OCI-LY3 (cell line): ENCODE results near the gene STX18.
"Not testable (repeated sequence)": the region's sequence is repeated elsewhere in the genome, so short reads cannot be mapped to it uniquely, and the experiment has no call there.

Experiments
- H2AFZ ChIP-seq: fragments of 200-600, 300-600 bp; shearing (Covaris generic); 2 replicates; pipeline ENCODE4 v1.6.0; 2014; ENCODE audit warnings: antibody characterized with exemption, low read depth, low read length
- H3K27ac ChIP-seq: fragments of 200-600, 300-600 bp; sonication (generic); 2 replicates; pipeline ENCODE4 v1.5.1; 2014; ENCODE audit warnings: mild to moderate bottlenecking, low read length, moderate library complexity, mixed read lengths
- H3K27me3 ChIP-seq: fragments of 200-600, 300-600 bp; sonication (generic); 2 replicates; pipeline ENCODE4 v1.6.1; 2014; ENCODE audit warnings: low read depth, low read length, mixed read lengths
- H3K36me3 ChIP-seq: fragments of 200-600, 300-600 bp; sonication (generic); replicated peaks from 2 replicates; pipeline ENCODE3; 2014; ENCODE audit warnings: low read depth, low read length, mixed read lengths
- H3K4me1 ChIP-seq: fragments of 300-600, 200-600 bp; sonication (generic); 2 replicates; pipeline ENCODE4 v1.6.1; 2014; ENCODE audit warnings: low read length, mixed read lengths
- H3K4me2 ChIP-seq: fragments of 200-600, 300-600 bp; sonication (generic); 2 replicates; pipeline ENCODE4 v1.6.1; 2014; ENCODE audit warnings: low read length, mixed read lengths
- H3K4me3 ChIP-seq: fragments of 300-600, 200-600 bp; sonication (generic); 2 replicates; pipeline ENCODE4 v1.5.1; 2014; ENCODE audit warnings: antibody characterized with exemption, mild to moderate bottlenecking, low read length, moderate library complexity
- H3K79me2 ChIP-seq: fragments of 300-600, 200-600 bp; shearing (Covaris generic); 2 replicates; pipeline ENCODE4 v1.6.1; 2014; ENCODE audit warnings: mild to moderate bottlenecking, low read length, mixed read lengths
- H3K9ac ChIP-seq: fragments of 300-600, 200-600 bp; shearing (Covaris generic); 2 replicates; pipeline ENCODE4 v1.6.0; 2014; ENCODE audit warnings: mild to moderate bottlenecking, low read length, moderate library complexity
- H3K9me3 ChIP-seq: fragments of 200-600, 300-600 bp; shearing (Covaris generic); 2 replicates; pipeline ENCODE4 v1.6.1; 2014; ENCODE audit warnings: low read length, mixed read lengths; ENCODE audit not compliant: insufficient read depth
- H4K20me1 ChIP-seq: fragments of 200-600, 300-600 bp; sonication (generic); 2 replicates; pipeline ENCODE4 v1.6.1; 2016; ENCODE audit warnings: low read length, mixed read lengths; ENCODE audit not compliant: insufficient read depth
- CTCF ChIP-seq: fragments of 200-600, 300-600 bp; sonication (generic); IDR thresholded peaks from 2 replicates; pipeline ENCODE4 v1.5.1; 2014; ENCODE audit warnings: antibody characterized with exemption, low read length, low read depth
- EZH2phosphoT487 ChIP-seq: fragments of 200-600 bp; shearing (Covaris generic); IDR thresholded peaks from 2 replicates; pipeline ENCODE4 v1.6.1; 2018; ENCODE audit warnings: antibody characterized with exemption, mixed run types, low read depth

STX18 gene

DNA sequence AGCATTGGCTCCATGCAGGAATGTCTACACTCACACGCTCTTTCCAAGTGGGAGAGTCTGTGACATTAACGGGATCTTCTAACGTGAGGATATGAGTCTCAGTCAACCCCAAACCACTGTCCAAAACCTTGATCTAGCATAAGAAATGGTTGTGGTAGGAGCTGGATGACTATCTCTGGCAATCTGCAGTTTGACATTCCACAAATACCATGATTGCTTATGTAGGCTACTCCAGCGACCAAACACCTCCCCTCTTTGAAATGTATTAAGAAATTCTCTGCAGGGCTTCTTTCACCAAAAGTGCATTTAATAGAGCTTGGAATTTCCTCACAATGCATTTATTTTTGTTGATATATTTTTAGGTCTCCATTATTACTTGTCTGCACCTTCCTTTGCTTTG lies 14.1 kb upstream of the STX18 start:
- no peak overlapping the region for H3K4me3 ChIP-seq
- no peak overlapping the region for H2AFZ ChIP-seq

GRCh38 chr4:4554234-4554633 lies 12.4 kb upstream of the STX18 start:
- peaks cover 11% of the 10 kb centered on the region for H3K36me3 ChIP-seq
- H3K9ac ChIP-seq = no peak overlapping the region
- no peaks in the 10 kb centered on the region for H4K20me1 ChIP-seq
- H3K4me2 ChIP-seq = no peak overlapping the region
- no peak overlapping the region for H3K4me3 ChIP-seq
- H3K79me2 ChIP-seq = no peaks in the 10 kb centered on the region
- H3K27ac ChIP-seq = no peak overlapping the region
- H3K4me1 ChIP-seq = no peaks in the 10 kb centered on the region; the same call in 1 of the 2 replicates
- TF ChIP-seq EZH2phosphoT487 = no peak
- no peak for TF ChIP-seq CTCF
- H2AFZ ChIP-seq = no peak overlapping the region
- no peaks in the 10 kb centered on the region for H3K27me3 ChIP-seq
- H3K9me3 ChIP-seq = no peaks in the 10 kb centered on the region

More for the DNA sequence above, 14.1 kb upstream of the STX18 start:
- Histone ChIP-seq H3K4me1 (peaks cover 4% of the 10 kb centered on the region; the same call in 1 of the 2 replicates), H4K20me1 (no peaks in the 10 kb centered on the region), H3K9ac (no peak overlapping the region), H3K36me3 (peaks cover 11% of the 10 kb centered on the region), H3K27me3 (no peaks in the 10 kb centered on the region), H3K79me2 (no peaks in the 10 kb centered on the region), H3K27ac (no peak overlapping the region), H3K4me2 (no peak overlapping the region), H3K9me3 (no peaks in the 10 kb centered on the region)
- TF ChIP-seq CTCF = no peak
- no peak for TF ChIP-seq EZH2phosphoT487

GRCh38 chr4:4552042-4552441 lies 10.2 kb upstream of the STX18 start:
- H3K4me2 ChIP-seq, H3K27me3 ChIP-seq, H3K27ac ChIP-seq, H4K20me1 ChIP-seq, H3K9me3 ChIP-seq, H3K9ac ChIP-seq, H3K4me1 ChIP-seq, H3K79me2 ChIP-seq, H2AFZ ChIP-seq, H3K4me3 ChIP-seq: not testable (repeated sequence)
- peaks cover 17% of the 10 kb centered on the region for H3K36me3 ChIP-seq

- not testable (repeated sequence) for H3K27me3 ChIP-seq, H3K79me2 ChIP-seq, H3K9me3 ChIP-seq, H3K4me1 ChIP-seq, H3K4me2 ChIP-seq, H3K27ac ChIP-seq, H2AFZ ChIP-seq, H3K9ac ChIP-seq, H4K20me1 ChIP-seq, H3K4me3 ChIP-seq
- H3K36me3 ChIP-seq = peaks cover 17% of the 10 kb centered on the region
Observed at GRCh38 chr4:4550161-4550560, 8.3 kb upstream of the STX18 start.

DNA sequence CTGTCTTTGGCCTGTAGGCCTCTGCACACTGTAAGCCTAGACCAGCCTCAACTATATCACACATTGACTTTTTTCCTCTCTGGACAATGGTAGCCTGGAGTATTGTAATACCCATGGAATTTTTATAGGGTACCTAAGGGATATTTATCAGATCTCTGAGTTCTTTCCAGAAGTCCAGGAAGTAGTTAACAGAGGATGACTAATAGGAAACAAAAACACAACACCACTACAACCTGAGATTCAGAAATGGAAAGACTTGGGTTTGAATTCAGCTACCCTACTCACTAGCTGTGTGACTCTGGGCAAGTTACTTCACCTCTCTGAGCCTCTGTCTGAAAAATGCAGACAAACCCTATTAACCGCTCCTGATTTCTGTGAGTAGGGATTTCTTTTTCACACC lies 7.7 kb upstream of the STX18 start:
- Histone ChIP-seq H3K4me3 (no peak overlapping the region), H3K36me3 (peaks cover 16% of the 10 kb centered on the region), H3K27ac (no peak overlapping the region), H3K9me3 (no peaks in the 10 kb centered on the region), H3K27me3 (no peaks in the 10 kb centered on the region), H3K4me1 (no peaks in the 10 kb centered on the region), H3K9ac (no peak overlapping the region), H4K20me1 (no peaks in the 10 kb centered on the region), H2AFZ (no peak overlapping the region), H3K79me2 (no peaks in the 10 kb centered on the region), H3K4me2 (no peak overlapping the region)
- TF ChIP-seq CTCF (no peak), EZH2phosphoT487 (no peak)
